T follicular helper cell (primary cell): ENCODE data around the gene ROR2.

Source experiments
- DNase-seq: peaks from one replicate; pipeline ENCODE4 v3.0.0-alpha.2; 2020; ENCODE audit warnings: low read depth

The ROR2 gene

DNA sequence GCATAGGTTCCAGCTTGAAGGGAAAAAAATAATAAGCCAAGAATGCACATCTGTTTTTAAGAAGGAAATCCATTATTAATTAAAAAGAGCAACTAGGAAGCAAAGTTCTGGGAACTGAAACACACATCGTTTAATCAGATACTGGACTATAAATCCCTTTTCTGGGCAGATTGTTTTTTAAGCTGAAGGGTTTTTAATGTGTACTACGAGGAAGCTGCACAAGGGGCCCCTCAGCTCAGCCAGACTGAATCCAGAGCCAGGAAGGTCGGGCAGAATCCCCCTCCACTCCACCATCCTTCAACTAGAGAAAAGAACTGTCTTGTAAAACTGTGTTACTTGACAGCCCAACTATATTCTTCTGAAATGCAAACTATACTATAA is 49.2 kb downstream of the ROR2 start:
- no peak for DNase-seq

DNA sequence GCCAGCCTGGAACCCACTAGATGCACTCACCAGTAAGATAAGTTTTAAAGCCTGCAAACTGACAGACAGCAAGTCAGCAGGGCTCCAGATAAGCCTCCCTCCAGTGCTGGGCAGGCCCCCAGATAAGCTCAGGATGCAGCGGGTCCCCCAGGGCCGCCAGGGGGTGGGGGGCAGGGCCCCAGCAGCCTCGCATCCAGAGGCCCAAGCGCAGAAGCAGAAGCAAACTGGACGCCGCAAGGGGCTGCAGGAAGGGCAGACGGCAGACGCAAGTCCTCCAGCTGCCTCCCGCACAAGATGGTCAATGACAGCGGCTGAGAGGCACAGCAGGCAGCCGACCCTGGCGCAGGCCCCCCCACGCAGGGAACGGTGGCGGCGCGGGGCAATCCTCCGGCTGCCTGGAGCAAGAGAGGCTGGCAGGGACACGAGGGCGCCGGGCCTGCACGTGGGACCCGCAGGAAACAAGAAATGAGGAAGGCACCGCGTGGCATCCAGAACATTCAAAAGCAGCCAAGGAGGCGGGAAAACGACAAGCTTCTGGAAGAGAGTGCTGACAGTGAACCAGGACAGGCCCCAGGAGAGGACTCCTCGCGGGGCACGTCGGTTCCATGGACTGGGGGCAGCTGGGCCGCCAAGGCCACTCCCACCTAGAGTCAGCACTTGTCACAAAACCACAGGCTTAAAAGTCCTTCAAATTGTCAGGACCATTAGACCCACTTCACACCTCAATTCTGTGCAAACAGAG is 49.8 kb downstream of the ROR2 start:
- no peak for DNase-seq

DNA sequence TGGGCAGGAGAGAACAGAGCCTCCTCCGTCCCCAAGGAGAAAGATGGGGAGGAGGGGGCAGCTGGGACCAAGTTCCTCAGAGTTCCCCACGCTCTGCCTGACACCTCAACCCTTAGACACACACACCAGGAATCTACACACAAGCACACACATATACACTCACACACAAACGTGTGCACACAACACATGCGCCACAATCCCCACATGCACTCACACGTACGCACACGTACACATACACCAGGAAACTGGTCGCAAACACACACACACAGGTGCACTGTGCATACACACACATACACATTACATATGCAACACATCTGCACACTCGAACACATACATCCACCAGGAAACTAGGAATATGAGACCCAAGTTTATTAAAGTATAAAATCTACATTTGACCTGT is 50.4 kb downstream of the ROR2 start:
- DNase-seq, result no peak

DNA sequence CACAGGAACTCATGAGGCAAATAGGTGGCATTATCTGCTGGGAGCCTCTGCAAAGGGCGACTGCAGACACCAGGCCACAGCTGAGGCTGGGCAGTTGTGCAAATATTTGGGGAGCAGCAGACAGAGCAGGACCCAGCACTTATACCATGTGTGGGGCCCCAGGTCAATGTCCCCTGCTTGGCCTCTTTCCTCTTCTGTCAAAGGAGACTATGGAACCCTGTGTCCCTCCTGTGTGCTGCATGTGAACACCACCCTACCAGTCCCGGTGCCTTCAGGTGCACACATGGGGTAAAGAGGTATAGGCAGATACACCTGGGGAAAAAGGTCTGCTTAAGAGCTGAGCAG is 50.8 kb downstream of the ROR2 start:
- no peak for DNase-seq

DNA sequence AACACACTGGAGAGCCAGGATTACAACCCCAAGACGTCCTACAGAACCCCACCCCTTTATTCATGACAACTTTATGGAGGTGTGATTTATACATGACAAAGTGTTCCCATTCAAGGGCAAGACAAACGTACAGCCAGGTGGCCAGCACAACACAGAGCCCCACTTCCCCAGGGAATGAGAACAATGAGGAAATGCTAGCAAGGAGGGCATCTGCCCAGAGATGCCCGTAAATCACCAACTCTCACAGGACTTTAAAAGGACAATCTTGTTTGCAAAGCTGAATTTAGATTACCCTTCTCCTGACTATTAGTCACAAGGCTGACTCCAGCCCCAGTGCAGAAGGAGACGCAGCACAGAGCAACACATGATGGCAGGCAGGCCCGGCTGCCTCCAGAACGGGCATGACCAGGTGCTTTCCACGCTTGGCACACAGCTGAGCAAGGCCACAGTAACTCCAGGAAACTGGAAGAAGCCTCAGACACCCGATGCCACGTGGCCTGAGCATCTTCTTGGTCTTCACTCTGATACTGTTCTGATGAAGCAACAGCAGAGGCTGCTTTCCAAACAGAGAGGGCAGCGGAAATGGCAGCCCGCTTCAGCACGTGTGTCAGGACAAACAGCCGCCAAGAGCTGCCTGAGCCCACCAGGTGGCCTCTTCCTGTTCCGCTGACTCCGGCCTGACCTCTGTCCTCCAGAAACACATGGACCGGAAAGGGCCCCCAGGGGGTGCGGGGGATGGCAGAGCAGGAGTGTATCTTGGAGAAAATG is 51.4 kb downstream of the ROR2 start:
- DNase-seq, result no peak

DNA sequence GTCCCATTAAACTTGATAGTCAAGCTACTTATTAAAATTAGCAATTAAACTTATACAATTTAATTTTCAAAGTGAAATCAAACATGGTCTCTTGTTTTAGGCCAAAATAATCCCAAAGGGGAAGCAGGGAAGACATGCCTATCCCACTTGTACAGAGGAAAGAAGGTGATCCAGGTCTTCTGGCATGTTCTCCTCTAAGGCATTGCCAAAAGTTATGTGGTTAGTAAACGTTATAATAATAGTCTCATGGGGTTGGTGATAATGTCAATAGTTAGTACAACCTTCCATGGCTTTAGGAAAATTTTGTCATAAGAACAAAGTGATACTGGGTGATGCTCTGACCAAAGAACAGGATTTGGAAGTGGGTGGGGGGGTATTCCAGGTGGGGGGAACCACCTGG is 52.8 kb downstream of the ROR2 start:
- DNase-seq, result no peak

DNA sequence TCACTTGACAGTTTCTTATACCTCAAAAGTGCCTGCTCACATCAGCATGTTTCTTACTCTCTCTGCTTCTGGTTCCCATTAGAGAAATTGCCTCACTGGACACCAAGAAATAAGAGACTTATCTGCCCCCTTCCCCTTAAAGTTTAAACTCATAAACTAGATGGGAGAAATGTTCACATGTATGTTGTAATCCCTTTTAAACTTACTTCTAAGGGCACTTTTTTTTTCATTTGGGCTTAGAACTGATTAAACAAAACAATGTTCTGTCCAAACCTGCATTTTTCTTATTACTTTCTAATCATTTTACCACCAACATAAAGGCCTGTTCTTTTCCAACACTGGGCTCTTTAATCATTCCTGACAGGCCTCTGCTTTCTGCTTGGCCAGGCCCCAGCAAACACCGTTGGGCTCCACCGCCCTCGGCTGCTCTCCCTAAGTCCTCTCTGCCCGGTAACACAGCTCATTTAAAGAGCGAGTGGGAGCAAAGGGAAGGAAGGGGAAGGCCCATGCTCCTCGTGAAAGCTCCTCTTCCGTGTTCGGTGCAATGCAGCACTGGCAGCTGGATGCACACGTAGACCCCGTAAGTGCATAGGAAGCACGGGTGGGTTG is 53.4 kb downstream of the ROR2 start:
- DNase-seq, result no peak

DNA sequence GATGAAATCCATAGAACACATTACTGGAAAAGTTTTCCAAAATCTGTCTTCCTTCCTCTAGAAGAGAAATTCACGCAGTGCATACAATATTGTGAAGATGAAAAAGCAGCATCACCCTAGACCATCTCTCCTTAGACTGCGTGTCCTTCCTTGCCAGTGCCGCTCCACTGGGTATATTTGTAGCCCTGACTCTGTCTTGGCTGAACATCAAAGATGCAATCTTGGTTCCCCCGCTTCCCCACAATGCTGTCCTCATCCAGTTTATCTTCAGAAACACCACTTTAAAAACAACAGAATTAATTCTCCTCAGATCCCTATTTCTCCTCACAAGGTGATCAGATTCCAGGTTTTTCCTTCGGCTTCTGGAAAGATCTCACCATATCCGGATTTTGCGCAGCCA is 53.9 kb downstream of the ROR2 start:
- DNase-seq, result no peak

DNA sequence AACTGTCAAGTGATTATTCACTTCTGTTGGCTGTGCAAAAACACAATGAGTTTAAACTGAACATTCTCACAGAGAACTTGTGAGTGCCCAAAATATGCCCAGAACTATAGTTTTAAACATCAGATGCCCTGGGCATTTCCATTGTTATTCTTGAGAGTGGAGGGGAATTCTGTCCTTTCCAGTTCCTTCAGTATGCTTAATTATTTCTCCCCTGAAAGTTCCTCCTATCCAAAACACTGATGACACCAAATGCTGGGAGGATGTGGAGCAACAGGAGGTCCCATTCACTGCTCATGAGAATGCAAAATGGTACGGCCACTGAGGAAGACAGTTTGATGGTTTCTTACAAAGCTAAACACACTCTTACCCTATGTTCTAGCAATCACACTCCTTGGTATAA is 55.5 kb downstream of the ROR2 start:
- DNase-seq, result no peak

DNA sequence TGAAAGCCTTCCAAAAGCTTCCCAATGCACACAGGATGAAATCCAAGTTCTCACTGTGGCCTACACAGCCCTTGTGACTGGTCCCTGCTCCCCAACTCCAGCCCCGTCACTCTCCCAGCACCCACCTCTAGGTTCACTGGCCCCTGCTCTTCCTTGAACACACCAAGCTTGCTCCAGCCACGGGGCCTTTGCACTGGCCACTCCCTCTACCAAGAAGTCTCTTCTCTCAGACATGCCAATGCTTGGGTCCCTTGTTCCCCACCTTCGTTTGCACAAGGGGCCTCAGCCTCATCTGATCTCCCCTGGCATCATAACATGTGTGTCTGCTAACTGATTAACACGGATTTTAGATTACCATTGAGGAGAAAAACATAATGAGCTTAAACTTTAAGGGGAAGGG is 56.0 kb downstream of the ROR2 start:
- DNase-seq, result no peak

DNA sequence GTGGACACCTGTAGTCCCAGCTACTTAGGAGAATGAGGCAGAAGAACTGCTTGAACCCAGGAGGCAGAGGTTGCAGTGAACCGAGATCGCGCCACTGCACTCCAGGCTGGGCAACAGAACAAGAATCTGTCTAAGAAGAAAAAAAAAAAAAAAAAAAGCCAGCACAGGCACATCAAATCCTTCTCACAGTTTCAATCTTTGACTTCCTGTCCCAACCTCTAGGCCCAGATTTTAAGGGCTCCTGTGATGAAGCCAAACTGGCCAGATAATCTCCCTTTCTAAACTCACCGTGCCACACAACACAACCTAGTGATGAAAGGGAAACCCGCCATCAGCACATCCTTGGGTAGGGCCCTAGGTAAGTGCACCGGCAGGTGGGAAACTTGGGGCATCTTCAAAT is 58.1 kb downstream of the ROR2 start:
- no peak for DNase-seq

DNA sequence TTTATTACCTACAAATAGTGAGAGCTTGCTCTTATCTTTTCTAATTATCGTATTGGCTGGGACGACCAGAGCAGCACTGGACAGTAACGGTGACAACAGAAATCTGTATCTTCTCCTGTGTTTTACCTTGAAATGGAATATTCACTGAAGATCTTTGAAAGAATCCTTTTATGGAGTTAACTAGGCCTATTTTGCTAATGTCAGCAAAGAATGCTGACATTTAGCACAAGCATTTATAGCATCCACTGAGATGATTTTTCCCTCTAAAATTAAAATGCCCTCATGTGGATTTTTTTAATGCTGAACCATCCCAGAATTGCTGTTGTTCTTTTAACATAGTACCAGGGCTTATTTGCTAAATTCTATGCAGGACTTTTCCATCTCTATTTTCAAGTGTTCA is 59.4 kb downstream of the ROR2 start:
- DNase-seq, result no peak

DNA sequence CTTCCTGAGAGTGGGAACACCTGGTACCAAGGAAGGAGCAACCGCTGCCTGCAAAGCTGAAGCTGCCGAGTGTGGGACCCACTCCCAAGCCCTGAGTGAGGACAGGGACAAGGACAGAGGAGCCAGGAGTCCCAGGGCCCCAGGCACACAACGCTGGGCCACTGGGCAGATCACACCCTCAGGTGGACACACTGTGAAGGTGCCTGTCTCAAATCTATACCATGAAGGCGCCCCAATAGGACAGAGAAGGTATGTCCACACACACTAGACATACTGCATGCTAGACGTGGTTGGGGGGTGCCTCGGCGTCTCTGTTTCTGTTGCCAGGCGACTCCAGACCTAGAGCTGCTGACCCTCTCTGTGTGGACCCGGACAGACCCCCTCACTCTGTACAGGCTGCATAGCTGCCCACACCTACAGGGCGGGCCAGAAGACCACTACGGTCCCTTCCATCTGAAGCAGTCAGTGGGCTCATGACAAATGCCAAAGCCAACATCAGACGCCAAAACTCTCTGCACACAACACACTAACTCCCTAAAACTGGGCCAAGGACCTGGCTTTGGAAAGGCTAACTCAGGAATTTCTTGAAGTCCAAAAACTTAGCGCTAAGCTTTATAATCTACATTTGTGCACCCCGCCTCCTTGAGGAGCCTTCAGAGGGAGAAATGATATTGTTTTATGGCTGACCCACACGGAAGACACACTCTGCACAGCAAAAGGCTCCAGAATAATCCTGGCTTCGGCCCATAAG is 60.7 kb downstream of the ROR2 start:
- DNase-seq, result no peak

DNA sequence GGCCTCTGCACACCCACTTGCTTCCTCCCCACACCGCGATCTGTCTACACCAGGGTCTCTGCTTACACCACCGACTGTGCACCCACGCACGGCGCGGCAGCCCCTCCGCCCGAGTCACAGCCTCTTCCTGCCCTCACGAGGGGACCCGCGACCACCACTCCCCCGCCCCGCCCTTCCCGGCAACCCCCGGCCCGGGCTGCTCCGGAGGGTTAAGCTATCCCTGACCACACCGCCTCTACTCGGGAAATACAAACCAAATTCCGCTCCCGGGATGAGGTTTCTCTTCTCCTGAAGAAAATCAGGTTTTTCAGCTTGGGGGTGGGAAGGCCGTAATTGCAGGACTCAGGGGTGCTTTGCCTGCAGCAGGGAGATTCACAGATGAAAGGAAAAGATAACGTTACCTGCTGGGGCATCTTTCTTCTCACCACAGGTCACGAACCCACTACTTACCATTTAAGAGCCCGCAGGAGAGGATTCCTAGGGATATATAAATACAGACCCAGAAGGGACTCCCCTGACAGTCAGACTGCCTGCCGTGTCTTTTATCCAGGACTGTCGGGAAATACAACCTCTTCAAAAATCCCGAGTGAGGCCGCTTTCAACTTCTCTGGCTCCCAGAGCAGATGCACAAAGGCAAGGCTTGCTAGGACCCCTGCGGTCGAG is 63.5 kb downstream of the ROR2 start:
- no peak for DNase-seq

DNA sequence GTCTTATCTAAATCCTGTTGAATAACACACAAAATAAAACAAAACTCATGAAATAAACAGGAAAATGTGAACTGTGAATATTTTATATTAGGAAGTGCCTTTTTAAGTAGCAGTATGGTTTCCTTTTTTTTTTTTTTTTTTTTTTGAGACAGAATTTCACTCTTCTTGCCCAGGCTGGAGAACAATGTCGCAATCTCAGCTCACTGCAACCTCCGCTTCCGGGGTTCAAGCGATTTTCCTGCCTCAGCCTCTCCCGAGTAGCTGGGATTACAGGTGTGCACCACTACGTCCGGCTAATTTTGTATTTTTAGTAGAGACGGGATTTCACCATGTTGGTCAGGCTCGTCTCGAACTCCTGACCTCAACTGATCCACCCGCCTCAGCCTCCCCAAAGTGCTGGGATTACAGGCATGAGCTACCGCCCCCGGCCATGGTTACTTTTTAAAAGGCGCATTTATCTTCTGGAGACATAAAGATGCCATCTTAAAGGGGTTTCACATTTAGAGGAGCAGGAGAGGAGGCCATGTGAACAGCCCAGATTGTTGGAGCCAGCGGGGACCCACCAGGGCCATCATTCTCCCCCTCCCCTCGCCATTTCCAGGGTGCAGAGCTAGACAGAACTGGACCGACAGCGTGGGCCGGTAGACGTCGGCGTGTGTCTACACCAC is 64.1 kb downstream of the ROR2 start:
- no peak for DNase-seq

DNA sequence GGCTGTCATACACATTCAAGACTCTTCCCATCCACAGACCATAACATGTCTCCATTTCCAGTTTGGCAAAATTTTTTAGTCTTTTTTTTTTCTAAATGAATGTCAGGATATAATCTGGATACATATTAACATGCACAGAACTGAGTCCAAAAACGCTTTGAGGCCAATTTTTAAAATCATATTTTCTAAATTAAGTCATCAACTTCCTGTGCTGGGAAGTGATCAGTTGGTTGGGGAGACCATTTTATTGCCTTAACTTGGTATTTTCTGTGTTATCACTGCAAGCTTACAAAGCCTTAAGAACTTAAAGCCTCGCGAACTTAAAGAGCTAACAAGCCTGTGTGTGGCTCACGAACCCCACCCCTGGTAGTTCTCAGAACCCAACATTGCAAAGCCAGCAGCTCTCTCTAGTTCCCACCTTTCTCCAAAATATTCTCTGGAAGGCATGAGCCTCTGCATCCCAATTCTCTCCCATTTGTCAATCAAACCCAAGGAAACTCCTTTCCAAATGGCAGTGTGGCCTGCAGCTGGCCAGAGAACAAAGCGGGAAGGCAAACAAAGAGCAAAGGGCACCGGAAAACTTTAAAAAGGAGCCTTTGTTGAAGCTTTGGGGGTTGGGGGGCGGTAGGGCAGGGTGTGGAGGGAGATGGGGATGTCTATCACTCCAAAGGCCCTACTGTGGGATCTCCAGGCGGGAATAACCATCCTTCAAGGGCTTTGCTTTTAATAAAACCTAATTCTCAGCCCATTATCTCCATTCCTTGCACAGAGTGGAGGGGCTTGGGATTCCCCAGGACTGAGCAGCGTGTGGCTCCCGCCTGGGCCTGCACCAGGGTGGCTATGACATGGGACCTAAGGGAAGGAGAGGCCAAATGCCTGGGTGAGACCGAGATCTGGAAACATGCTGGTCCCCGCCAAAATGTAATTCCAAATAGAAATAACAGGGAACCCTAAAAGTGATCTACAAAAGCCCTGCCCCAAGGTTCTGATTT is 65.0 kb downstream of the ROR2 start:
- DNase-seq, result no peak

DNA sequence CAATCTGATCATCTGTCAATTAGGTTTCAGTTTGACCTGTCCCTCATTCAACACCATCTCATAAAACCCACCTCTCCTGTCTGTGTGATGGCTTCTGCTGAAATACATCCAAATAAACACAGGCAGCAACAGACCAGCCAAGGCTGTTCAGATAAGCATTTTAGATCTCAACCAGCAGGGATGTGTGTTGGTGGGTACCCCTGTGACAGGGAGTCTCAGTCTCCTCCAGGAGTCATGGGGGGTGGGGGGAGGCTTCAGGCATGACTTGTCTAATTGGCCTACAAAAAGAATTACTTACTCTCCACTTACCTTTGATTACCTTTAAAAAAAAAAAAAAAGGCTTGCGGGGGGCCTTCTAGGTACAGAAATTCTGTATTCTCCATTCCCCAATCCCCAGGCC is 65.9 kb downstream of the ROR2 start:
- DNase-seq, result no peak

DNA sequence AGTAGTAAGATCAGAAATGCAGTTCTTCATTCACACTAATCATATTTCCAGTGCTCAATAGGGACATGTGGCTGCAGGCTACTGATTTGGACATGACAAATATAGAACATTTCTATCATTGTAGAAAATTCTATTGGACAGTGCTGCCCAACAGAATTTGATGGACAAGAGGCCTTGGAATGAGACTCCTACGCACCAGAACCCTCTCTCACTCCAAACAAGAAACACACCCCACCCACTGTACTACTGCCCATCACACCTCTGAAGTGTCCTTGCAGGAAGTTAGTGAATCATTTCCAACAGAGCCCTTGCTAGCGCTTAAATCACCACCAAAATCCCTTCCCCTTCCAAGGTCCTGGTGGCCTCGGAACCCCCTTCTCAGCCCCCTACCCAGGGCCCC is 66.5 kb downstream of the ROR2 start:
- DNase-seq, result no peak

DNA sequence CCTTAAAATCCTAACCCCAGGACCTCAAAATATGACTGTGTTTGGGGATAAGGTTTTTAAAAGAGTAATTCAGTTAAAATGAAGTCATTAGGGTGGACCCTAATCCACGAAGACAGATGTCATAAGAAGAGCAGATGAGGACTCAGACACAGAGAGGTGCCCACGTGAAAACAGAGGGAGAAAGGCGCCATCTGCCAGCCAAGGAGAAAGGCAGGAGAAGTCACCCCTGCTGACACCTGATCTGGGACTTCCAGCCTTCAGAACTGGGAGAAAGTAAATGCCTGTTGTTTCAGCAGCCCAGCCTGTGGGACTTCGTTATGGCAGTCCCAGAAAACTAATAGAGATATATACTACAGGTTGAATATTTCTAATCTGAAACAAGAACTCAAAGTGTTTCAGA is 67.4 kb downstream of the ROR2 start:
- no peak for DNase-seq

DNA sequence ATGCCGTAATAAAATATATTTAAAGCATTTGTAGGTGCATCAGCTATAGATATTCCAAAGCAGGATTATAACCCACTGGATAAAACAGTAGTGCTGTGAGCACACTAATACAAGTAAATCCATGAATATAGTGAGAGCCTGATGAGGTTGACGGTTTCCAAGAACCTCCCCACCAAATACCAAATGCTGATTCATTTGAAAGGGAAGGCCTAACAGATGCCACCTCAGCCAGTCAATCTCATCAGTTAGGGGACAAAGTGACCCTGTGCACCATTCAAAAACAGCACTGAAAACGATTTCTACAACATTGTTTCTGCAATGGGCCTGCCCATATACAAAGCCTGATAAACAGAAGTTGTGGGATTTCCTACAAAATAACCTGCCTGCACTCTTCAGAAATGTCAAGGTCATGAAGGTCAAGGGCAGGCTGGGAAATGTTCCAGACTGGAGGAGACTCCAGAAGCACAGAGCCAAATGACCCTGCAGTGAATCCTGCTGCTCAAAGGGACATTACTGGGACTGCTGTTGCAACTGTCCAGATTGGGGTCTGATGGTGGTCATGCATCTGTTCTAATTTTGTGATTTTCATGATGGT is 69.6 kb downstream of the ROR2 start:
- DNase-seq, result no peak
